Stimulated activated CD4-positive, alpha-beta T cell treated with anti-CD3 and anti-CD28 coated beads, Interleukin-2, amount 100 ng/mL, for 24 hours (primary cell): ENCODE data around the gene F8.
A peak's percentile ranks its signal among the peaks of the same experiment; 100 is the strongest.
"Not testable (repeated sequence)": the region's sequence is repeated elsewhere in the genome, so short reads cannot be mapped to it uniquely, and the experiment has no call there.

Experiments used
- DNase-seq, 2 donors: peaks; one replicate each; pipeline ENCODE4 v3.0.0-alpha.2; 2020

Gene F8

DNA sequence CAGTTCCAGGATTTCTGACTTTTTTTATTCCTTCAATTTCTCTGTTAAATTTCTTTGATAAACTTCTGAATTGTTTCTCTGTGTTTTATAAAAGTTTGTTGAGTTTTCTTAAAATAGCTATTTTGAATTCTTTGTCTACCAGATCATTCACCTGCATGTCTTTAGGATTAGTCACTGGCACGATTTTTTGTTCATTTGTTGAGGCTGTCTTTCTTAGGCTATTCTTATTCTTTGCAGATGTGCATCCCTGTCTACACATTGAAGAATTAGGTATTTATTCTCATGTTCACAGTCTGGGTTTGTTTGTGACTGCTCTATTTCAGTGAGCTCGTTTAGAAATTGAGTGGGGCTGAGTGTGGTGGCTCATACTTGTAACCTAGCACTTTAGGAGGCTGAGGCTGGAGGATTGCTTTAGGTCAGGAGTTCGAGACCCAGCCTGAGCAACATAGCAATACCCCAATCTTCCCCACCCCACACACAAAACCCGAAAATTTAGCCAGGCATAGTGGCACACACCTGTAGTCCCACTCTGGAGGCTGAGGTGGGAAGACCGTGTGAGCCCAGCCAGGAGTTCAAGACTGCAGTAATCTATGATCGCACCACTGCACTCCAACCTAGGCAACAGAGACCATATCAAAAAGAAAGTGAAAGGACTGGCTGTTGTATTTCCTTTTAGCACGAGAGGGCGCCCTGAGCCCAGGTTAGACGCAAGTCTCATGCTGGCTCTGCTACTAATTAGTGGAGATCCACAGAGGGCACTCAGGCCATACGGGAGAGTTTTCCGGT lies 42.0 kb downstream of the F8 start:
- DNase-seq: peak; percentile 74 to 79

DNA sequence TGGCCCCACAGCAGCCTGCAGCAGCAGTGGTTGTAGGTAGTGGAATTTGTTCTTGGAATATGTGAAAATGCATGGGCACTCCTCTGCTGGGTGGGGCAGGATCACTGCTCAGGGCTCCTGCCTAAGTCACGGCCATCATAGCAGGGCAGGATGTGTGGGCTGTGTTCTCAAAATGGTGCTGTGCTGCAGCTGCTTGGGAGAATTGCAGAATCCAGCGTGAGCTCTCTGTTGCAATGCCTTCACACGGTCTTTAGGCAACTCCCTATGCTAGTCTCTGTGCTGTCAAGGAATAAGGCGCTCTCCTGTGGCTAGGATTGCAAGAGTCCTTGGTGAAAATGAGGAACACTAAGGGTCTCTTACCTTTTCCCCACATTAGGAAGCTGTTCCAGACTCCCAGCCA lies 42.9 kb downstream of the F8 start:
- no peak for DNase-seq

DNA sequence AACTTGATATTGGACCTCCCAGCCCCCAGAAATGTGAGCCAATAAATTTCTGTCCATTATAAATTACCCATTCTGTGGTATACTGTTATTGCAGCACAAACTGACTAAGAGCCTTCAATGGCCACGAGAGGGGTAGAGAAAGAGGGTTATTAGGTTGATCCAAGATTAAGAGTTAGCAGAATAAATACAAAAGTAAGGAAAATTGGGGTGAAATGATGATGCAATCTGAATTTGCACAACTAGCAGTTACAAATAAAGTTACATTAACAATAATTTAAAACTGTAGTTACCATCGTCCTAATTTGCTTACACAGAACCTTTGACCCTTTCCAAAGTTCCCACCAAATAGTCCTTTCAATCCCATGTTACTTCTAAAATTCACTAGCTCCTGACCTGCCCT lies 54.2 kb downstream of the F8 start:
- no peak for DNase-seq

DNA sequence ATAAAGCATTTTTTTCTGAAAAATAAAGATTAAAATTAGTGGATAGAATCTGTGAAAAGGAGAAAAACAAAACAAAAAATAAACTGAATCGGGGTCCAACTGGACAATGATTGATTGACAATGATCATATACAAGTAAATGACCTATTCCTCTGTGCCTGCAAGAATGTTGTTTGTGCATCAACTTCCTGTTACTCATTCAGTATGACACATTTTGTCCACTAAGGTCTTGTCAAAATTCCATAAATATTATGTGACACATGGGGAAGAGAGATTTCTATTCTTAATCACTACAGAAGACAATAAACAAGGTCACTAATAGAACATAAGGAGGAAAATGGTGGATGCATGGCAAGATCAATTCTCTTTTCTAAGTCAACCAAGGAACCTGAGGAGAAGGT lies 54.9 kb downstream of the F8 start:
- DNase-seq: no peak

DNA sequence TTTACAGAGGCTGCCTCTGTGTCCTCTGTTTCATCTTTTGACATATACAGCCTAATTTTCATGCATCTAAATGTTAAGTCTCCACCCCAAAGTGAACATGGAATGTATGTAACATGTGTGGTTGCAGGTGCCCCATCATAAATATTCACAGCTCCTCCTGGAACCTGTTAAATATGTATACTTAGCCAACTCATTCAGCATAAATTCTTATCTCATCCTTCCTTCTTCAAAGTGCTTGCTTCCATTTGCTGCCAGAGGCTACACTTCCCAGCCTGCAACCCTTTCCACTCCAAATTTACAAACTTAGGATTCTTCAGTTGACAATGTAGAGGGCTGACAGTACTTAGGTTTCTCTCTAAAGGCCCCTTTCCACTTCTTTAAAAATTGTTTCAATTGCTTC lies 60.6 kb downstream of the F8 start:
- no peak for DNase-seq

DNA sequence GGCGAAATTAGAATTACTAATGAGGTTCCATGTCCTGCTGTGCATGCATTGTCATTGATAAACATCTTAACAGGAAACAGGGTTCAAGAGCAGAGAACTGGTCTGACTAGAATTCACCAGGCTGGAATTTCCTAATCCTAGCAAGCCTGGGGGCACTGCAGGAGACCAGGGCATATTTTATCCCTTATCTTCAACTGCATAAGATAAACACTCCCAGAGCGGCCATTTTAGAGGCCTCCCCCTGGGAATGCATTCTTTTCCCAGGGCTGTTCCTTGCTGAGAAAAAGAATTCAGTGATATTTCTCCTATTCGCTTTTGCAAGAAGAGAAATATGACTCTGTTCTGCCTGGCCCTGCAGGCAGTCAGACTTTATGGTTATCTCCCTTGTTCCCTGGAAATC lies 66.7 kb downstream of the F8 start:
- not testable (repeated sequence) for DNase-seq

DNA sequence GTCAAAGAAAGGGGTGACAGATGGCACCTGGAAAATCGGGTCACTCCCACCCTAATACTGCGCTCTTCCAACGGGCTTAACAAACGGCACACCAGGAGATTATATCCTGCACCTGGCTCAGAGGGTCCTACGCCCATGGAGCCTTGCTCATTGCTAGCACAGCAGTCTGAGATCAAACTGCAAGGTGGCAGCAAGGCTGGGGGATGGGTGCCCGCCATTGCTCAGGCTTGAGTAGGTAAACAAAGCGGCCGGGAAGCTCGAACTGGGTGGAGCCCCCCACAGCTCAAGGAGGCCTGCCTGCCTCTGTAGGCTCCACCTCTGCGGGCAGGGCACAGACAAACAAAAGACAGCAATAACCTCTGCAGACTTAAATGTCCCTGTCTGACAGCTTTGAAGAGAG lies 83.3 kb downstream of the F8 start:
- DNase-seq: not testable (repeated sequence)

DNA sequence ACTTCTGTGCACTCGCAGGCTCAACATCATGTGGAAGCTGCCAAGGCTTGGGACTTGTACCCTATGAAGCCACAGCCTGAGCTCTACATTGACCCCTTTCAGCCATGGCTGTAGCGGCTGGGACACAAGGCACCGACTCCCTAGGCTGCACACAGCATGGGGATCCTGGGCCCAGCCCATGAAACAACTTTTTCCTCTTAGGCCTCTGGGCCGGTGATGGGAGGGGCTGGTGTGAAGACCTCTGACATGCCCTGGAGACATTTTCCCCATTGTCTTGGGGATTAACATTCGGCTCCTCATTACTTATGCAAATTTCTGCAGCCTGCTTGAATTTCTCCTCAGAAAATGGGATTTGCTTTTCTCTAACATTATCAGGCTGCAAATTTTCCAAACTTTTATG lies 97.8 kb downstream of the F8 start:
- not testable (repeated sequence) for DNase-seq

DNA sequence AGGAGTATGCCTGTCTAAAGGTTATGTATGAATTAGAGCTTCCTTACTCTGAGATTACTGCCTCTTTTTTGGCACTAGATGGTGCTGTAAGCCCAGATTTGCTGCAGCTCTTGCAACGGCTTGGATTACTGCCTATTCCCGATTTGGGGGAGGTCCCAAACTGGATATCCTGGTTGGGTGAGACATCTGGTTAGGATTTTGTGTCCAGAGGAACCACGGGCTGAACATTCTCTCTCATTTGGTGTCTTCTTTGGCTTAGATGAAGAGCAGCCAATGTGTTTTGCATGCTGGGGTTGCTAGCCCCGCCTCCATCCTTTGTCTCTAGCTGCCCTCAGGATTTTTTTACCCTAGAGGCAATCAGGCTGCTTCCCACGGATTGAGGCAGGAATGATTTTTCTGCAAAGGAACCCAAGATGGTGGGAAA lies 104.5 kb downstream of the F8 start:
- DNase-seq: peak; percentile 5 to 16

DNA sequence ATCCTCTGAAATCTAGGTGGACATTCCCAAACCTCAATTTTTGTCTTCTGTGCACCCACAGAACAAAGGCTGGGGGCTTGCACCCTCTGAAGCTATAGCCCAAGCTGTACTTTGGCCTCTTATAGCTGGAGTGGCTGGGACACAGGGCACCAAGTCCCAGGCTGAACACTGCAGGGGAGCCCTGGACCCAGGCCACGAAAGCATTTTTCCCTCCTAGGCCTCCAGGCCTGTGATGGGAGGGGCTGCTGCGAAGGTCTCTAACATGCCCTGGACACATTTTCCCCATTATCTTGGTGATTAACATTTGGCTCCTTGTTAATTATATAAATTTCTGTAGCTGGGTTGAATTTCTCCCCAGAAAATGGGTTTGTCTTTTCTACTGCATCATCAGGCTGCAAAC lies 108.5 kb downstream of the F8 start:
- DNase-seq: no peak

DNA sequence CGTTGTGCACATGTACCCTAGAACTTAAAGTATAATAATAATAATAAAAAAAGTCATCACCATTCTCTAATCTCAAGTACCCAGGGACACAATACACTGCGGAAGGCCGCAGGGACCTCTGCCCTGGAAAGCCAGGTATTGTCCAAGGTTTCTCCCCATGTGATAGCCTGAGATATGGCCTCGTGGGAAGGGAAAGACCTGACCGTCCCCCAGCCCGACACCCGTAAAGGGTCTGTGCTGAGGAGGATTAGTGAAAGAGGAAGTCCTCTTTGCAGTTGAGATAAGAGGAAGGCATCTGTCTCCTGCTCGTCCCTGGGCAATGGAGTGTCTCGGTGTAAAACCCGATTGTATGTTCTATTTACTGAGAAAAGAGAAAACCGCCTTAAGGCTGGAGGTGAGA lies 112.0 kb downstream of the F8 start:
- not testable (repeated sequence) for DNase-seq

DNA sequence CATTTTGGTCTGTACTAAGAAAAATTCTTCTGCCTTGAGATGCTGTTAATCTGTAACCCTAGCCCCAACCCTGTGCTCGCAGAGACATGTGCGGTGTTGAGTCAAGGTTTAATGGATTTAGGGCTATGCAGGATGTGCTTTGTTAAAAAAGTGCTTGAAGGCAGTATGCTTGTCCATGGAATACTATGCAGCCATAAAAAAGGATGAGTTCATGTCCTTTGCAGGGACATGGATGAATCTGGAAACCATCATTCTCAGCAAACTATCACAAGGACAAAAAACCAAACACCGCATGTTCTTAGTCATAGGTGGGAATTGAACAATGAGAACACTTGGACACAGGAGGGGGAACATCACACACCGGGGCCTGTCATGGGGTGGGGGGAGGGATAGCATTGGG lies 112.5 kb downstream of the F8 start:
- DNase-seq: not testable (repeated sequence)

DNA sequence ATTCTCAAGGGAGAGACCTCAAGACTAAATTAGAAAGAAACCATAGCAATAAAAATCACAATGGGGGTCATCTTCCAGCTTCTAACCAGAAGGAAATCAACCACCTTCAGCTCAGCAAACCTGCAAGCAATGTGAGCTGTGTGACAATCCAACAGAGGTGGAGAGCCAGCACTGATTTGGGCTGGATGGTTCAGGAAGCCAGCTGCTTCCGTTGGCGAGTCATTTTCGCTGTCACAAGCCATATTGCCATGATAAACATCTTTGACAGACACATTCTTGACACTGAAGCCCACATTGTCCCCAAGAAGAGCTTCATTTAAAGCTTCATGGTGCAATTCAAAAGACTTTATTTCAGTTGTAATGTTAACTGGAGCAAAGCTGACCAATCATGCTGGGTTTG lies 113.7 kb downstream of the F8 start:
- DNase-seq: no peak

DNA sequence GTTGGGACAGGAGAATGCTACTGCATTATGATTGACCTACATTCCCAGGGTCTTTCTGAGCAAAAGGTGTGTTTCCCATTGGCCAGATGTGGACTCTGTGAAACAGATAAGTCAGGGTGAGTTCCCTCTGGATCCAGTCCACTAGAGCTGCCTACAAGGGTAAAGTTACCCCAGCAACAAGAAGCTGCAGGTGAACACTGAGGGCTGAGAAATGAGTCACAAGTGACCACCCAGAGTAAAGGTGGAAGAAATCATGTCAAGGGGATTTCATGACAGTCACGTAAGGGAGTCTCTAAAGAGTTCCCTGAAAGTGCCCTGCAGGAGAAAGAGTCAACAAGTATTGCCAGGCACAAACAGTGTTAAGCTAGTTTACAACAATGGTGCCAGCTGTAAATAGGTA lies 120.1 kb downstream of the F8 start:
- no peak for DNase-seq

DNA sequence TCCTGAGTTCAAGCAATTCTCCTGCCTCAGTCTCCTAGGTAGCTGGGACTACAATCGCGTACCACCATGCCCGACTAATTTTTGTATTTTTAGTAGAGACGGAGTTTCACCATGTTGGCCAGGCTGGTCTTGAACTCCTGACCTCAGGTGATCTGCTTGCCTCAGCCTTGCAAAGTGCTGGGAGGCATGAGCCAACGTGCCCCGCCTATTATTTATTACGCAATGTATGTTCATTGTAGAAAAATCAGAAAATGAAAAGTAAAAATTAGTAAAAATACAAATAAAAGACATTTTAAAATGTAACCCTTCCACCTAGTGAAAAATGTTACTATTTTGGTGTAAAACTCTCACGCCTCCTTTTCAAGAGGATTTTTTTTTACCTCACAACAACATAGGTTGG lies 122.2 kb downstream of the F8 start:
- no peak for DNase-seq

DNA sequence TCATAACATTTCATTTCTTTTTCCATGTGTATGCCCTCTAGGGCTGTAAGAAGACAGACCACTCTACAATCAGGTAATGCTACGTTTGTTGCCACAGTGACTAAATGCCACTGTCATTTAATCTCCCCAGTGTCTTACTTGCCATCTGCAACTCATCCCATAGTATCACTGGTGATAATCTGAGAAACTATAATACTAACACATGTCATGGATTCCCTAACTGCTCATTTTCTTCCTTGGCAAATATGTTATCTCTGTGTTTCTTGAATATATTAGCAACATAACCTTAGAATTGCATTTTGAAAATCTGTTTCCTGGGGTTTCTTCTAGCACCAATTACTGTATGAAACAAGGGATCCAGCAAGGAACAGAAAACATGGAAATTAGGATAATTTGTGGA lies 130.2 kb downstream of the F8 start:
- DNase-seq: no peak

DNA sequence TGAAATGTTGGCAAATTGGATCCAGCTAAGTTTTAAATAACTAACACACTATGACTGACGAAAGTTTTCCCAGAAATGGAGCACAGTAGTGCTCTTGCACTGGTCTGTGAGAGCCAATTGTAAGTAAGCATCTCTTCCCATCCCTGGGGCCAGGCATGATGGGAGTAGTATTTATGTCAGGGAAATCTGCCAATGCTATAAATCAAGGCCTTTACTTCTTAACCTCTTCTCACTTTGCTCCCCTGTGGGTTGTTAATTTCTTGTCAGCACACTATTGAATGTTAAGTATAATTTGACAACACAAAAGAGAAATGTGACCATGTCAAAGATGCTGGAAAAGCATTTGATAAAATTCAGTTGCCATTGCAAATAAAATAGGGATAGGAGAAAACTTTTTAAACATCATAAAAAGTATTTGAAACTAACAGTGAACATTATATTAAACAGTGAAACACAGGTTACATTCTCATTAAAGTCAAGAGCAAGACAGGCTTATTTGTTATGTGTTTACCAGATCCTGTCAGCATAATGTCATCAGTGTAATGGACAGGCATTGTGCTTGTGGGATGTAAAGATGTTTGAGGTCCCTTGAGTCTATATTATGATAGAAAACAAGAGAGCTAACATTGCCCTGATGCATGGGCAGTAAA lies 131.4 kb downstream of the F8 start:
- no peak for DNase-seq

DNA sequence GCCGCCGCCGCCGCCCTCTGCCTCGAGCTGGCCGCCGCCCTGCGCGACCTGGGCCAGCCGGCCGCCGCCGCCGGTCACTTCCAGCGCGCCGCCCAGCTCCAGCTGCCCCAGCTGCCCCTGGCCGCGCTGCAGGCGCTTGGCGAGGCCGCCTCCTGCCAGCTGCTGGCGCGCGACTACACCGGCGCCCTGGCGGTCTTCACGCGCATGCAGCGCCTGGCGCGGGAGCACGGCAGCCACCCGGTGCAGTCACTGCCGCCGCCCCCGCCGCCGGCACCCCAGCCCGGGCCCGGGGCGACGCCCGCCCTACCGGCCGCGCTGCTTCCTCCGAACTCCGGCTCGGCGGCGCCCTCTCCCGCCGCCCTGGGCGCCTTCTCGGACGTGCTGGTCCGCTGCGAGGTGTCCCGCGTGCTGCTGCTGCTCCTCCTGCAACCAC lies 135.7 kb downstream of the F8 start:
- DNase-seq: not testable (repeated sequence)

DNA sequence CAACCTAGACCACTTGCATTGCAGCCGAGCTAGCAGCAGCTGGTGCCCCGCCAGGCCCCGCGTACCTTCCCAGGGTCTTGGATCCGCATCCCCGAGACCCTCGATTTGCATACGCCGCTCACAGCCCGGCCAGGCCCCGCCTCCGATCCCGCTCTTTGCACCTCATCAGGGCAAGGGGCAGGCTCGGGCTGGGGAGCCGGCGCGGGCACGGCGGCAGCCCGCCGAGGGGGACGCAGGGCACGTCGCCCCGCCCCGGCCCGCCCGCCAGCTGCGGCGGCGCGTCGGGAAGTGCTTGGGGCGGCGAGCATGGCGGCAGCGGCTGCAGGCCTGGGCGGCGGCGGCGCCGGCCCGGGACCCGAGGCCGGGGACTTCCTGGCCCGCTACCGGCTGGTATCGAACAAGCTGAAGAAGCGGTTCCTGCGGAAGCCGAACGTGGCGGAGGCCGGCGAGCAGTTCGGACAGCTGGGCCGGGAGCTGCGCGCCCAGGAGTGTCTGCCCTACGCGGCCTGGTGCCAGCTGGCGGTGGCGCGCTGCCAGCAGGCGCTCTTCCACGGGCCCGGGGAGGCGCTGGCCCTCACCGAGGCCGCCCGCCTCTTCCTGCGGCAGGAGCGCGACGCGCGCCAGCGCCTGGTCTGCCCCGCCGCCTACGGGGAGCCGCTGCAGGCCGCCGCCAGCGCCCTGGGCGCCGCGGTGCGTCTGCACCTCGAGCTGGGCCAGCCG lies 136.3 kb downstream of the F8 start, which contains the start of gene F8A1:
TSS of gene F8A1 (plus strand) at position 287 of the 720 bp plus-strand sequence. CDS start at position 307, 20 bp downstream.
- peak; percentile 51 to 64 for DNase-seq

DNA sequence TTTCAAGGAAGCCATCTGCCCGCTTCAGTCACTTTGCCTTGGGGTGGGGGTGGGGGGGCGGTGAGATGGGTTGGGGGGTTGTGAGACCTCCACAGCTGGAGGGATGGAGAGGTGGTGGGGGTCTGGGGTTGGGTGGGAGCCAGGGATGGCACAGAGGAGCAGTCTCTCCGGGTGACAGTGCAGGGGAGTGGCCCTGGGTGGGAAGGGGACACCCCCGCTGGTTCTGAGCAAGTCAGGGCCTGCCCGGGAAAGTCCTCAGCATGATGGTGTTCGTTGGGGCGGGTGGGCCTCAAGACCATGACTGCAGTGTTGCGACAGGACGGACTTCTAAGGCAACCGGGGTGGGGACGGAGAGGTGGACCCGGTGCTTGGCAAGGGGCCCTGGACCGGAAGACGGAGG lies 137.0 kb downstream of the F8 start:
- DNase-seq: peak in 1 of 2 donors; percentile 16

DNA sequence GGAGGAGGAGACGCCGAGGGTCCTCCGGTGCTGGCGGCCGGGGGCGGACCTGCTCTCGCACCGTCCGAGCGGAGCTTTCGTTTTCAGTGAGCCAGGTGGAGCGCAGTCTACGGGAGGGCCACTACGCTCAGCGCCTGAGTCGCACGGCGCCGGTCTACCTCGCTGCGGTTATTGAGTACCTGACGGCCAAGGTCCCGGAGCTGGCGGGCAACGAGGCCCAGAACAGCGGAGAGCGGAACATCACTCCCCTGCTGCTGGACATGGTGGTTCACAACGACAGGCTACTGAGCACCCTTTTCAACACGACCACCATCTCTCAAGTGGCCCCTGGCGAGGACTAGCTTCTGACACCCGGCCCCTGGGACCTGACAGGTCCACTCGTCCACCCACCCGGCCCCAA lies 137.5 kb downstream of the F8 start:
- DNase-seq: not testable (repeated sequence)

DNA sequence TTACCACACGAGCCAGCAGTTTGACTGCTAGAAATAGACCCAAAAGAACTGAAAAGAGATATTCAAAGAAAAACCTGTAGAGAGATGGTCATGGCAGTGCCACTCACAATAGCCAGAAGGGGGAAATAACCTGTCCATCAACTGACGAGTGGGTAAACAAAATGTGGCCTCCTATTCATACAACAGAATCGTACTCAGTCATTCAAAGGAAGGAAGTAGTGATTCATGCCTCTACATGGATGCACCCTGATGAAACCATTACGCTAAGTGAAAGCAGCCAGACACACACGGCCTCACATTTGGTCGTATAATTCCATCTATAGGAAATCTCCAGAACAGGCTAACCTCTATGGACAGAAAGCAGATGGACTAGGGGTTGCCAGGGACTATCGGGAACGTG lies 138.5 kb downstream of the F8 start:
- DNase-seq: not testable (repeated sequence)

DNA sequence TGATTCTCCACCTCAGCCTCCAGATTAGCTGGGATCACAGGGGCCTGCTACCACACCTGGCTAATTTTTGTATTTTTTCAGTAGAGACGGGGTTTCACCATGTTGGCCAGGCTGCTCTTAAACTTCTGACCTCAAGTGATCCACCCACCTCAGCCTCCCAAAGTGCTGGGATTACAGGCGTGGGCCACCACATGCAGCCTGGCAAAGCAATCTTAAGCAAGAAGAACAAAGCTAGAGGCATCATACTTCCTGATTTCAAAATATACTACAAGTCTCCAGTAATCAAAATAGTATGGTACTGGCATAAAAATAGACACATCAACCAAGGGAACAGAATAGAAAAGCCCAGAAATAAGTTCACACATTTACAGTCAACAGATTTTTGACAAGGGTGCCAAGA lies 149.2 kb downstream of the F8 start:
- no peak for DNase-seq

DNA sequence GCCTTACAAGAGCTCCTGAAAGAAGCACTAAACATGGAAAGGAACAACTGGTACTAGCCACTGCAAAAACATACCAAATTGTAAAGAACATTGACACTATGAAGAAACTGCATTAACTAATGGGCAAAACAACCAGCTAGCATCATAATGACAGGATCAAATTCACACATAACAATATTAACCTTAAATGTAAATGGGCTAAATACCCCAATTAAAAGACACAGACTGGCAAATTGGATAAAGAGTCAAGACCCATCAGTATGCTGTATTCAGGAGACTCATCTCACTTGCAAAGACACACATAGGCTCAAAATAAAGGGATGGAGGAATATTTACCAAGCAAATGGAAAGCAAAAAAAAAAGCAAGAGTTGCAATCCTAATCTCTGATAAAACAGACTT lies 154.0 kb downstream of the F8 start:
- DNase-seq: not testable (repeated sequence)
